ENCODE measurements around the gene CD274. TPM values are rescaled to one million over a fixed set of nuclear protein-coding genes. Genes with fewer than 3 reads are reported as not detected.

Gene CD274
- total and polyA plus RNA-seq, 10 of the 15 experiments (the other 5 are each of a cell fraction or from before 2014, with no cell fraction given) = 9.4 to 128 (median 24.6) TPM

GRCh38 chr9:5492965-5493678, 42.8 kb downstream of the CD274 start:
- Histone ChIP-seq H3K36me3 (ENCODE audit: control insufficient read depth in 2 of 2, insufficient read depth in 2 of 2, low read length in 1 of 2) (no peaks in the 10 kb centered on the region; a peak in 1 of 4 replicates), H3K27ac (ENCODE audit: control insufficient read depth, insufficient read depth) (peak overlapping the region; percentile 92), H2AFZ (ENCODE audit: control insufficient read depth, low read depth, low read length) (peak overlapping the region; percentile 44), H3K9me3 (replicated peaks; ENCODE audit: control insufficient read depth, insufficient read depth, low read length) (no peaks in the 10 kb centered on the region), H4K20me1 (ENCODE audit: control insufficient read depth, insufficient read depth) (no peaks in the 10 kb centered on the region), H3K9ac (ENCODE audit: control insufficient read depth, insufficient read depth, low read length) (peak overlapping the region; percentile 22; the same call in 1 of the 2 replicates), H3K4me2 (ENCODE audit: control insufficient read depth, insufficient read depth) (peak overlapping the region; percentile 68), H3K4me1 (ENCODE audit: control insufficient read depth, insufficient read depth, low read length) (peaks cover 16% of the 10 kb centered on the region), H3K79me2 (ENCODE audit: control insufficient read depth, insufficient read depth, low read length) (no peaks in the 10 kb centered on the region), H3K27me3 (replicated peaks in 1 of 2; ENCODE audit: control insufficient read depth in 2 of 2, insufficient read depth in 2 of 2, low read length in 1 of 2) (no peaks in the 10 kb centered on the region), H3K4me3 (no peak overlapping the region)
- ChIA-PET RAD21 (ENCODE audit: unreplicated experiment) (interaction anchor here (0.9 to 3.7 kb wide), 21 partner anchors 10 to 95 kb away, joined by 3 to 144 read pairs (median 7); partner anchors contain the start of genes CD274 and PDCD1LG2), POLR2A (interaction anchor here (0.6 to 4.3 kb wide), 19 partner anchors 10 to 135 kb away, joined by 3 to 68 read pairs (median 5); partner anchors contain the start of genes CD274 and PDCD1LG2), CTCF (interaction anchor here (0.6 to 2.8 kb wide), 22 partner anchors 10 to 454 kb away, joined by 3 to 15 read pairs (median 3); partner anchors contain the start of genes CD274 and PDCD1LG2), SMC1A (ENCODE audit: uncharacterized antibody, unreplicated experiment) (interaction anchor here (0.6 to 5.0 kb wide), 25 partner anchors 10 to 107 kb away, joined by 3 to 99 read pairs (median 10); partner anchors contain the start of genes CD274 and PDCD1LG2)
- no peak for DNase-seq (ENCODE audit: low read depth, low spot score)
- peak; percentile 28 for ATAC-seq
- TF ChIP-seq CBFB (IDR thresholded peaks at IDR 0.05; ENCODE audit: low read depth) = 0 out of 2 replicates have a peak, but pooled peaks have one; percentile 6
- no peak for TF ChIP-seq FOXK2 (IDR thresholded peaks at IDR 0.05)
- TF ChIP-seq KDM1A (IDR thresholded peaks at IDR 0.05; ENCODE audit: borderline replicate concordance) = no peak
- in situ Hi-C loops (cut with MboI) = no loop called here
- BruUV-seq (replicated peaks) = no TSS peak
- intact Hi-C loops (cut with micrococcal nuclease; ENCODE audit: unreplicated experiment) = loop anchor here (1.0 to 2.0 kb wide), 2 partner anchors 13 to 34 kb away; no protein-coding TSS in a partner anchor
- FAIRE-seq = peak; percentile 57
- WGBS (ENCODE audit: insufficient coverage, insufficient replicate concordance, low lambda C conversion rate, missing lambda C conversion rate) = 0% methylated on average over 1 of the region's 1 CpG

Measured in GM12878 (cell line).